DMS79 treated with DMSO at 0.1 percent for 48 hours (cell line): ENCODE results near the gene GABRB2.

Source experiments
- DNase-seq: peaks from one replicate; lab custom pipeline; 2025; lab: John Stamatoyannopoulos, UW

Gene GABRB2

DNA sequence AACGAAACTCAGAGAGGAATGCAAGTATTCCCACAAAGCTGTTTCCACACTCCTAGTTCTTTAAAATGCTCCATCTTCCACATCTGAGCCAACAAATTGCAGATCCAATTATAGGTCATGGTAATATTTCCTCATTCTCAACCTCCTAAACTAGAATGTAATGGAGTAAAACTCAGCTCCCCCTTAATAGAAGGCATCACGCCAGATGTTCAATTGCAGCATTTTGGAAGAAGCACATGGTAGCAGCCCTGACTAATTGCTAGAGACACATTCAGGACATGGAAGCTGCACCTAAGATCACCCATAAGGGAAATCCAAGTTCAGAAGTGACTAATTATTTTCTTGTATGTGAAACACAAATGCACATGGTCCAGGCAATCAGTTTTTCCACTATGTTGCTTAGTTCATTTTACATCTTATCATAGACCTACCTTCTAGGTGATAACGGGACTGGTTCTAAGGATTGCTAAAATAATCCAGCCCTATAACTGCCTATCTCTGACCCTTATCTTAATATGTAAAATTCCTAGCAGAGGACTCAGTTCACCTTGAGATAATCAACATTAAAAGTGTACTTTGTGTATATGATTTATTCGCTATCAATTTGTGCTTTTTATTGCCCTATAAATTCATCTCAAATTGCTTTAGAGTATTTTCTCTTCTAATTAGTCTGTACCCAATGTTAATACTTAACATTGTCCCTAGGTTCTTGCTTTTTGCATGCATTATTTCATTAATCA lies 75.1 kb downstream of the GABRB2 start:
- DNase-seq = no peak

DNA sequence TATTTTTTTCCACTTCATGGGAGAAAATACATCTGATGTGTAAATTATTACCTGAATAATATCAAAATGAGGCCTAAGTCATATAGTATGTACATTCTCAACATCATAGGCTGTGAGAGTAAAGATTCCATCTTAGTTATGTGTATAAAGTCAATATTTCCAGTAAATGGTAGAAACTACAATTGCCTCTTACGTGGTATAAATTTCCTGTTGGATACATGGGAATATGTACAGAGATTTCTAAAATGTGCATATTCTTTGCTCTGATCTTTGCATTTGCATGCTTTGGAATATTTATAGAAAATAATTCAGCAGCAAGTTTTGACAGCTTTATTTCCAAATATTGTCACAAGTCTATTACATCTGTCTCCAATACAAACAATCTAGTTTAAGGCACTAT lies 78.8 kb downstream of the GABRB2 start:
- no peak for DNase-seq

- DNase-seq = no peak
These were observed 85.8 kb downstream of the GABRB2 start for GRCh38 chr5:161460741-161461140.

DNA sequence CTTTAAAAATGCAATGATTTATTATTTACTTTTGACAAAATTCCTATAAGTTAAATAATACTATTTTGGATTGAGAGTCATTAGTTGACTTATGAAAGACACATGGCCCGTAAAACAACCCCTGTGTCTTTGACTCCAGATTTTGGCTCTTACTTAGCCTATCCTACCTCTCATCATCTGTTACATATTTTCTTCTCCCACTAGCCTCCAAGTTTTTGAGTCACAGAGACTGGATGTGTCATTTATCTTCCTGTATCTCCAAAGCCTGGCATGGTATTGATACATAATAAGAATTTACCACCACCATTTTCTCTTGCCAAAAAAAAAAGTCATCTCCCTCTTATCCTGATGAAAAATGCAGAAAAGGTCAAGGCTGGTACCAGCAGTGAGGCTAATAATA lies 99.9 kb downstream of the GABRB2 start:
- DNase-seq = no peak

DNA sequence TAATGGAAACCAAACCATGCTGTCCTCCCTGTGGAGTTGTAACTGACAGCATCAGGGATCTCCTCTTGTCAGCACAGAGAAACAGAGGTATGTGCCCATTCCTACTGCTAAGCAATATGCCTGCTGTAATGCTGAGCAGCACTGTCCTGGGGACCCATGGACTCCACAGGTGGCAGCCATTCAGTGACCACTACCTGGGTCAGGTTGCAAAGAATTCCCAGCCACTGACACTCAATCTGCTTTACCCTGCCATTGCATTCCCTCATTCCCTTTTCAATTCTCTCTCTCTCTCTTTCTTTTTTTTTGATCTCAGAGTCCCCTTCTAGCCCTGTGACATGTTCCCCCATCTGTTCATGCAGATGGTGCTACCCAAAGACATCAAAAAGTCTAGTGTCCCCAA lies 104.1 kb downstream of the GABRB2 start:
- no peak for DNase-seq

- DNase-seq = no peak
These were observed 113.7 kb downstream of the GABRB2 start for GRCh38 chr5:161432798-161433197.

DNA sequence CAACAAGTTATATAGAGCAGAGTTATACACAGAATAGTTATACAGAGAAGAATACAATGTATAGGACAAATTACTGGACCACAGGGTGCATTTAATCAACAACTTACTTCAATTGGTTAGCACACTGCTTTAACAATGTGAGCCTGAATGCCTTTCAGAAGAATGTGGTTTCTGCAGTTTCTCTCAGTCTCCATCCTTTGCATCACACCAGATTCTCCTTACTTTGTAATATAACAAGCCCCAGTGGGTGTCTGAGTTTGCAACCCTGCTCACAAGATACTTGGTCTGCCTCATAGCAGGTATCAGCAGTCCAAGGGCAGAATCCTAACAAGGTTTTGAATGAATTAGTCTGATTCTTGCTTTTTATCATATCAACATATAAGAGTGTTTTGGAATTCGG lies 114.6 kb downstream of the GABRB2 start:
- DNase-seq = no peak

DNA sequence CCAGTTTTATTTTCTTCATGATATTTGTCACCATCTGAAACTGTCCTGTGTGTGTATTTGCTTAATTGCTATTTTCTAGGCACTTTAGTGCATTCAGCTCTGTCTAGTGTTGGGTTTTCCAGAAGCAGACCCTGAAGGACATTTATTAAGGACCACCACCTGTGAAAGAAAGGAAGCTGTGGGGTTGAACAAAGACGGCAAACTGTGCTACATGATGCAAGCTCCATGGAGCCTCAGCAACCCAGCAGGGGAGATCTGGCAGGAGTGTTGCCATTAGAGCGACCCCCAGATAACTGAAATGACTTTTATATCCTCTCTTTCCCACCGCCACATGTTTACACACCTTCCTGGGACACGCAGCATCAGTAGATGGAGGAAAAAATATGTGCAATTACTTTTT lies 125.5 kb downstream of the GABRB2 start:
- DNase-seq = no peak

GRCh38 chr5:161420521-161420920 lies 126.0 kb downstream of the GABRB2 start:
- no peak for DNase-seq

- DNase-seq = no peak
These were observed 131.6 kb downstream of the GABRB2 start for GRCh38 chr5:161414896-161415295.

GRCh38 chr5:161414037-161414436 lies 132.5 kb downstream of the GABRB2 start:
- DNase-seq = no peak

- no peak for DNase-seq
These were observed 133.7 kb downstream of the GABRB2 start for GRCh38 chr5:161412792-161413191.

GRCh38 chr5:161411156-161411555 lies 135.4 kb downstream of the GABRB2 start:
- peak; percentile 9 for DNase-seq

DNA sequence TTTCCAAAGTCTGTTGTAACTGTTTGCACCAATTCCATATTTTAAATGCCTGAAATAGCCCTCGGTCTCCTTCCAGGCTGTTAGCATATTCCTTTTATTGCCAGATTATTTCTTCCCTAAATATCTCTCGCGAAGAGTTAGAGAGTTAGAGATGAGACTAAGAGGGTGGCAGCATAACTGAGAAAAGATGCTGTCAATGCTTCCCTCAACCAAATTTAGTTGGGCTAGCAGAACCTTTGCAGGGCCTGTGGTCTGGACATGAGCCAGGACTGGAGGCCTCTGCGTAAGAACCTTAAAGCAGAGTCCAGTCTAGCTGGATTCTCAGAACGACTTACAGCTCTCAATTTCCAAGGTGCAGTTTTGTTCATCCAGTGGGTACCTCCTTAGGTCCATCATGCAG lies 135.9 kb downstream of the GABRB2 start:
- no peak for DNase-seq

DNA sequence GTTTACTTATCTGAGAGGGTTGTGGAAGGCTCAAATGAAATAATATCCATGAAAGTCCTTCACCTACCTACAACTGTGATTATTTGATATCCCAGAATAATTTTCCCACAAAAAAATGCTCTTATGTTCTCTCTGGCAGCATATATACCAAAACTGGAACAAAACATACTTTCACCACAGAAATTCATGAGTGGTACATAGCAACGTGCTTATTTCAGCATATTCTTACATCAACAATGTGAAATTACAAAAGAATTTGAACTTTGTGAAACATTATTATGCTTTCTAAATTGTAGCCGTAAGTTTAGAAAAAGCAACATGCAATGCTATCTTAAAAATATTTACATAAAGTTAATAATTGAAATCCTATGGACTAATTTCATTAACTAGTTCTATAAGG lies 137.1 kb downstream of the GABRB2 start:
- DNase-seq = no peak

DNA sequence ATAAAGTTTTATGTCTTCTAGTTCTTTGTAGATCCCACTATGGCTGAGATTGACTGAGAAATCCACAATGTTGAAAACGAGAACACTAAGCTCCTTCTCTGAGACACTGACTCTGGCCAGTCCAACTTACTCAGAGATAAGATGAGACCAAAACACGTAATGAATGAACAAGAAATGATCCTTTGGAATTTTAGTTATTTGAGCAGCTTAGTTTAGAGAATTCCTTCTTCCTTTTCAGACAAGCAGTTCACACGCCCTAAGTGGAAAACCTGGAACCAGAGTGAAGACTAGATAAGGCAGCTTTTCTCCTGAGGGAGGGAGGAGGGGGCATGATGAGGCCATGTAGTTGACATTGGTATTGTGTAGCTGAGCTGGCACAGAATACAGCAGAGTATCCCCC lies 139.6 kb downstream of the GABRB2 start:
- no peak for DNase-seq

GRCh38 chr5:161403996-161404395 lies 142.5 kb downstream of the GABRB2 start:
- DNase-seq = no peak

GRCh38 chr5:161403121-161403520 lies 143.4 kb downstream of the GABRB2 start:
- no peak for DNase-seq

DNA sequence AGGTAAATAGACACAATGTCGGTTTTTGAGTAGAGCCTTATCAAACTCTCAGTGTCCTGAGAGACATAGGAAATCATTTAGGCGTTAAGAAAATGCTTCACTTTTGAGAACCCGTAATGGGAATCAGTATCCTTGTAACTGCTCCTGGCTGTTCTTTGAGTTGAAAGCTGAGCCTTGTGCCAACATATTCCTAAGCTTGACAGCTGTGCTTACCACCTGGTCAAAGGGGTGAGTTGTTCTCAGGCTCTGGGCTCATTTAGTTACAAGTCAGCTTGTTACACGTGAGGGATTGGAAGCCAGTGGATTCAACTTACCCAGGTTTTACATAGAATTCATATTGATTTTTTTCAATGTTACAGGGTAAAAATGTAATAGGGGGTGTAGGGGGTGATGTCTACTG lies 145.9 kb downstream of the GABRB2 start:
- DNase-seq = peak; percentile 70

- DNase-seq = peak; percentile 77
These were observed 146.4 kb downstream of the GABRB2 start for GRCh38 chr5:161399996-161400562.

DNA sequence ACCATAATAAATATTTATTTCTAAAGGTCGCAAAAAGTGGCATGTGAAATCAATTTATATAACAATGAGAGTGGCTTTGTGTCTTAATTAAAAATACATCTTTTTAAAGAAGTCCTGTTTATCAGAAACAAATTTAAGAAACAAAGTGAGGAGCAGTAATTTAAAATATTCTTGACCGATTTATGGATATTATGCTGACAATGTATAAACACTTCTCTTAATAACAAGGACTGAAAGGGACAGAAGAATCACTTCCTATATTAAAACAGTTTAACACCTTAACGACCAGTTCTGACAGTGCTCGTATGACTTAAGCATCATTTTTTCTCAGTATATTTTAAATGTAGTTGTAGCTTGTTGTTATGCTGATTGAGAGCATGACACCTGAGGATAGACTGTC lies 149.1 kb downstream of the GABRB2 start:
- DNase-seq = no peak

DNA sequence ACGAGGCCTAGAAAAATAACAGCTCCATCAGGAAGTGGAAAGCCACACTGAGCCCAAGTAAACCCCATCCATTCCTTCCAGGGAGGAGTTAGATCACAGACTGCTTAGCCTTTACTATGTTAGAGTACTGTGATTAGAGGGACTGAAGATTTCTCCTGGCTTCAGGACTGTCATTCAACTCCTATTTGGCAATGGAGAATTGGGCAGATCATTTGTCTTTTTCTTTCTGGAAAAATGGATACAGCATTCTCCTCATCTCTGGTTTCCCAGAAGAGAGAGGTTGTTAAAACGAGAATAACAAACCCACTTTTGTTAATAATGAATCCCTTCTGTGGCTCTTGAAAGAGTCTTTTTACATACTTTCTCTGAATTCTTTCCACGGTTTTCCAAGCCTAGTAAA lies 150.4 kb downstream of the GABRB2 start:
- no peak for DNase-seq

GRCh38 chr5:161391724-161392123 lies 154.8 kb downstream of the GABRB2 start:
- no peak for DNase-seq

DNA sequence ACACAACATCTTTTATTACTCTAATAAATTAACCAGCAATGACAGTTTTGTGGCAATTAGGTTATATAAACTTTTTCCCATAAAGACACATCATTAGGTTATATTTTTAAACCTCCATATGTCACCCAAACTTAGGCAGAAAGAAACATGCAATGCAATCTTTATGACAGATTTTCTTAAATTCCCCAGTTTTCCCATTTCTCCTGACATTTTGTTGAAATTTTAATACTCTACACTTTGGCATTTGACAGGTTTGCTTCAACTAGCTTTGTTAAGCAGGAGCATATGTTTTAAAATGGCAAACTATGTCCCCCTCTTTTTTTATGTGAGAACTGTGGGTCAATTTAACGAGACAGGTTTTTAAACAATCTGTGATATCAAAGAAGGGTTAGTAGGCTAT lies 155.5 kb downstream of the GABRB2 start:
- no peak for DNase-seq
